Trophoblast cell (in vitro differentiated cells and primary cell): ENCODE measurements around the gene TMEM234. TPM values are rescaled to one million over a fixed set of nuclear protein-coding genes. Genes with fewer than 3 reads are reported as not detected.

Source experiments
- DNase-seq, 2 donors: peaks; one replicate each; pipeline ENCODE4 v3.0.0-alpha.2; 2016
- H2AFZ ChIP-seq: 2 replicates; pipeline ENCODE4 v1.6.1; 2013; ENCODE audit warnings: low read length, moderate library complexity, mild to moderate bottlenecking; ENCODE audit not compliant: insufficient read depth, poor library complexity
- H2AK5ac ChIP-seq: 2 replicates; pipeline ENCODE4 v1.6.1; 2013; ENCODE audit warnings: mild to moderate bottlenecking, low read length
- H2BK120ac ChIP-seq: 2 replicates; pipeline ENCODE4 v1.6.1; 2013; ENCODE audit warnings: low read length, mild to moderate bottlenecking, moderate library complexity; ENCODE audit not compliant: insufficient read depth, poor library complexity
- H2BK12ac ChIP-seq: 2 replicates; pipeline ENCODE4 v1.6.1; 2013; ENCODE audit warnings: mild to moderate bottlenecking, low read length, moderate library complexity
- H2BK5ac ChIP-seq: 2 replicates; pipeline ENCODE4 v1.6.1; 2013; ENCODE audit warnings: low read length, low read depth, moderate library complexity, mild to moderate bottlenecking; ENCODE audit not compliant: poor library complexity
- H3K14ac ChIP-seq: 2 replicates; pipeline ENCODE4 v1.6.1; 2013; ENCODE audit warnings: mild to moderate bottlenecking, low read length
- H3K18ac ChIP-seq: 2 replicates; pipeline ENCODE4 v1.6.1; 2013; ENCODE audit warnings: mild to moderate bottlenecking, low read length
- H3K23ac ChIP-seq: 2 replicates; pipeline ENCODE4 v1.6.1; 2013; ENCODE audit warnings: low read length
- H3K27ac ChIP-seq: 2 replicates; pipeline ENCODE4 v1.5.1; 2013; ENCODE audit warnings: low read depth, mild to moderate bottlenecking, inconsistent platforms, low read length, moderate library complexity
- H3K27me3 ChIP-seq: 2 replicates; pipeline ENCODE4 v1.6.1; 2013; ENCODE audit warnings: inconsistent platforms, mild to moderate bottlenecking, low read length, moderate library complexity; ENCODE audit not compliant: insufficient read depth
- H3K36me3 ChIP-seq, 2 experiments: 1 replicate in 1 of 2; 2 replicates in 1 of 2; pipeline ENCODE4 v1.6.1; 2013; ENCODE audit warnings: low read length in 2 of 2, mild to moderate bottlenecking in 2 of 2, moderate library complexity in 1 of 2; ENCODE audit not compliant: insufficient read depth in 2 of 2, control insufficient read depth in 1 of 2
- H3K4ac ChIP-seq: 2 replicates; pipeline ENCODE4 v1.6.1; 2013; ENCODE audit warnings: low read depth, mild to moderate bottlenecking, low read length, moderate library complexity
- H3K4me1 ChIP-seq, 2 experiments: 1 replicate in 1 of 2; 2 replicates in 1 of 2; pipeline ENCODE4 v1.6.1; 2013; ENCODE audit warnings: low read length in 2 of 2, mild to moderate bottlenecking in 2 of 2, moderate library complexity in 1 of 2; ENCODE audit not compliant: insufficient read depth in 2 of 2, control insufficient read depth in 1 of 2
- H3K4me2 ChIP-seq: 2 replicates; pipeline ENCODE4 v1.6.1; 2013; ENCODE audit warnings: inconsistent platforms, mild to moderate bottlenecking, low read length, moderate library complexity
- H3K4me3 ChIP-seq: 2 replicates; pipeline ENCODE4 v1.5.1; 2013; ENCODE audit warnings: mild to moderate bottlenecking, low read depth, low read length, inconsistent platforms
- H3K79me1 ChIP-seq: one replicate; pipeline ENCODE4 v1.6.1; 2013; ENCODE audit warnings: low read length
- H3K79me2 ChIP-seq: 2 replicates; pipeline ENCODE4 v1.6.1; 2013; ENCODE audit warnings: low read length, mild to moderate bottlenecking; ENCODE audit not compliant: control insufficient read depth, insufficient read depth, poor library complexity
- H3K9ac ChIP-seq: 2 replicates; pipeline ENCODE4 v1.6.1; 2013; ENCODE audit warnings: mild to moderate bottlenecking, low read length
- H3K9me3 ChIP-seq: 2 replicates; pipeline ENCODE4 v1.6.1; 2013; ENCODE audit warnings: low read depth, mild to moderate bottlenecking, control low read depth, inconsistent platforms, low read length; ENCODE audit not compliant: insufficient read depth
- H4K12ac ChIP-seq: 2 replicates; pipeline ENCODE4 v1.6.1; 2013; ENCODE audit warnings: low read depth, mild to moderate bottlenecking, low read length, moderate library complexity
- H4K8ac ChIP-seq: 2 replicates; pipeline ENCODE4 v1.6.1; 2013; ENCODE audit warnings: low read depth, mild to moderate bottlenecking, low read length, moderate library complexity
- H4K91ac ChIP-seq: one replicate; pipeline ENCODE4 v1.6.1; 2013; ENCODE audit warnings: low read depth, mild to moderate bottlenecking, low read length, moderate library complexity
- WGBS: extraction: QIAGEN DNeasy Blood & Tissue Kit; methylation state at CpG from one replicate; pipeline ENCODE4 v1.1.7; 2013; ENCODE audit warnings: missing lambda C conversion rate; ENCODE audit not compliant: insufficient read length, insufficient coverage; ENCODE audit errors: extremely low coverage; 5-methylcytosine and 5-hydroxymethylcytosine counted together
- polyA plus RNA-seq: library from polyadenylated mRNA; stranded (reverse); fragments of 200-250 nt; gene quantifications from 2 replicates; pipeline ENCODE4 v1.2.3, GENCODE V29; 2013

Gene TMEM234
- polyA plus RNA-seq: 10.1 and 10.9 TPM in 2 replicates

GRCh38 chr1:32221980-32222755 lies at the start of gene TMEM234, which contains the start of gene EIF3I:
TSS of gene TMEM234 (minus strand) at chr1:32222353. CDS start at chr1:32222322, 31 bp downstream.
TSS of gene EIF3I (plus strand) at chr1:32222407. CDS start at chr1:32222442, 35 bp downstream.
- Histone ChIP-seq H3K18ac (peak within 1 kb of the TSS; percentile 84), H3K36me3 (peaks cover 25 to 26% of the 10 kb centered on the region in 2 experiments), H3K79me1 (peaks cover 9% of the 10 kb centered on the region), H3K23ac (no peak within 1 kb of the TSS), H2BK120ac (peak within 1 kb of the TSS; percentile 67), H4K91ac (peak within 1 kb of the TSS; percentile 69), H3K27me3 (no peaks in the 10 kb centered on the region), H3K4me2 (peak within 1 kb of the TSS; percentile 75), H3K27ac (peak within 1 kb of the TSS; percentile 70), H3K4me1 (peaks cover 7% of the 10 kb centered on the region in 2 experiments), H3K4ac (peak within 1 kb of the TSS; percentile 77), H2BK12ac (no peak within 1 kb of the TSS), H3K14ac (peak within 1 kb of the TSS; percentile 90), H4K12ac (peak within 1 kb of the TSS; percentile 76), H2BK5ac (peak within 1 kb of the TSS; percentile 62), H3K79me2 (peaks cover 11% of the 10 kb centered on the region), H3K4me3 (peak within 1 kb of the TSS; percentile 90), H3K9me3 (peaks cover 1% of the 10 kb centered on the region), H4K8ac (peak within 1 kb of the TSS; percentile 92), H3K9ac (peak within 1 kb of the TSS; percentile 93), H2AFZ (peak within 1 kb of the TSS; percentile 90), H2AK5ac (peak within 1 kb of the TSS; percentile 36)
- WGBS: no CpG with 5 or more reads among the region's 46 CpGs
- DNase-seq: peak; percentile 91 to 97

DNA sequence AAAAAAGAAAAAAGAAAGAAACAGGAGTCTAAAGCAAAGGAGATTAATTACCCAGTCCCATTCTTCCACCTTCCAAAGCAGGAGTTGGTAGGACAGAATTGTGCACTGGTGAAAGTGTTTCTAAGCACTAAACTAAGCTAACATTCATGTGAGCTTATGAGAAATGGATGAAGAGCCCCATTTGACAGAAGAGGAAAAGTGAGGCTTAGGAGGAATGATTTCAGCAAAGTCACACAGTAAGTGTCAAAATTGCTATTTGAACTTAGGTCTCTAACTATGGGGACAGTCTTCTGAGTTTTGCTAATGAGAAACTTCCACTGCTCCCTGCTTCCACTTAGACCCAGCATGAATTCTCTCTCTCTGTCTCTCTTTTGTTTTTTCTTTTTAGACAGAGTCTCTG lies 47.6 kb upstream of the TMEM234 start:
- Histone ChIP-seq H2BK5ac (no peak overlapping the region), H3K18ac (no peak overlapping the region), H3K79me1 (no peaks in the 10 kb centered on the region), H3K4me2 (no peak overlapping the region), H4K12ac (no peak overlapping the region), H3K36me3 (no peaks in the 10 kb centered on the region), H3K9me3 (peaks cover 6% of the 10 kb centered on the region), H2BK12ac (no peak overlapping the region), H3K14ac (no peak overlapping the region), H3K27ac (no peak overlapping the region), H3K4me1 (peaks cover 0 to 7% of the 10 kb centered on the region in 2 experiments), H3K23ac (no peak overlapping the region), H3K4ac (no peak overlapping the region), H4K91ac (no peak overlapping the region), H2BK120ac (no peak overlapping the region), H4K8ac (no peak overlapping the region), H2AFZ (no peak overlapping the region), H3K9ac (no peak overlapping the region), H3K27me3 (no peaks in the 10 kb centered on the region), H3K79me2 (no peaks in the 10 kb centered on the region), H3K4me3 (no peak overlapping the region), H2AK5ac (no peak overlapping the region)
- no peak for DNase-seq

- Histone ChIP-seq H3K27me3 (no peaks in the 10 kb centered on the region), H3K4me3 (no peak overlapping the region), H2BK12ac (no peak overlapping the region), H3K14ac (no peak overlapping the region), H3K79me2 (no peaks in the 10 kb centered on the region), H3K79me1 (no peaks in the 10 kb centered on the region), H3K9me3 (no peaks in the 10 kb centered on the region), H3K23ac (no peak overlapping the region), H2BK120ac (no peak overlapping the region), H3K18ac (no peak overlapping the region), H2AFZ (no peak overlapping the region), H3K4ac (no peak overlapping the region), H4K8ac (no peak overlapping the region), H3K36me3 (no peaks in the 10 kb centered on the region), H4K91ac (no peak overlapping the region), H3K4me2 (no peak overlapping the region), H2AK5ac (no peak overlapping the region), H3K9ac (no peak overlapping the region), H2BK5ac (no peak overlapping the region), H3K4me1 (peaks cover 0 to 3% of the 10 kb centered on the region in 2 experiments), H3K27ac (no peak overlapping the region), H4K12ac (no peak overlapping the region)
- peak in 1 of 2 donors; percentile 10 for DNase-seq
- WGBS: no CpG with 5 or more reads among the region's 7 CpGs
These were observed 44.9 kb upstream of the TMEM234 start for GRCh38 chr1:32266921-32267591.

- no peak overlapping the region for H3K18ac ChIP-seq
- H3K27me3 ChIP-seq: no peaks in the 10 kb centered on the region
- H2BK120ac ChIP-seq: no peak overlapping the region
- no peak for DNase-seq
- no peak overlapping the region for H4K91ac ChIP-seq
- no peak overlapping the region for H4K12ac ChIP-seq
- no peak overlapping the region for H2BK5ac ChIP-seq
- no peak overlapping the region for H2BK12ac ChIP-seq
- no peak overlapping the region for H3K23ac ChIP-seq
- WGBS: no CpG with 5 or more reads among the region's 9 CpGs
- H3K14ac ChIP-seq: no peak overlapping the region
- no peak overlapping the region for H2AK5ac ChIP-seq
- no peaks in the 10 kb centered on the region for H3K9me3 ChIP-seq
- H3K79me1 ChIP-seq: no peaks in the 10 kb centered on the region
- H4K8ac ChIP-seq: no peak overlapping the region
- no peak overlapping the region for H3K27ac ChIP-seq
- no peak overlapping the region for H2AFZ ChIP-seq
- no peak overlapping the region for H3K4ac ChIP-seq
- no peaks in the 10 kb centered on the region for H3K36me3 ChIP-seq
- H3K9ac ChIP-seq: no peak overlapping the region
- H3K4me2 ChIP-seq: no peak overlapping the region
- H3K4me1 ChIP-seq: peaks cover 0 to 3% of the 10 kb centered on the region in 2 experiments
- H3K4me3 ChIP-seq: no peak overlapping the region
- no peaks in the 10 kb centered on the region for H3K79me2 ChIP-seq
These were observed 43.7 kb upstream of the TMEM234 start for GRCh38 chr1:32265846-32266245.
